Neural crest cell (in vitro differentiated cells): ENCODE results near the gene PHOSPHO2. TPM values are rescaled to one million over a fixed set of nuclear protein-coding genes. Genes with fewer than 3 reads are reported as not detected.

Experiments used
- DNase-seq: peaks from one replicate; pipeline ENCODE4 v3.0.0; 2021; ENCODE audit warnings: low read depth, mixed read lengths, low spot score
- H3K27ac Mint-ChIP-seq: one replicate; pipeline ENCODE4 v1.8.0; 2021; ENCODE audit warnings: mild to moderate bottlenecking, mixed read lengths; ENCODE audit not compliant: unreplicated experiment
- H3K27me3 Mint-ChIP-seq: 2 replicates; pipeline ENCODE4 v1.8.0; 2021; ENCODE audit warnings: low read depth, mild to moderate bottlenecking, mixed read lengths
- H3K36me3 Mint-ChIP-seq: 2 replicates; pipeline ENCODE4 v1.8.0; 2021; ENCODE audit warnings: low read depth, mild to moderate bottlenecking, mixed read lengths
- H3K4me1 Mint-ChIP-seq: 2 replicates; pipeline ENCODE4 v1.8.0; 2021; ENCODE audit warnings: mixed read lengths
- H3K4me3 Mint-ChIP-seq: one replicate; pipeline ENCODE4 v1.8.0; 2021; ENCODE audit warnings: mild to moderate bottlenecking, mixed read lengths
- H3K9me3 Mint-ChIP-seq: 2 replicates; pipeline ENCODE4 v1.8.0; 2021; ENCODE audit warnings: mixed read lengths
- total RNA-seq: library from RNA; stranded (reverse); gene quantifications from 2 replicates; pipeline ENCODE4 v1.2.1, GENCODE V29; 2021
- TF ChIP-seq, protein P1 (sequence below): fragments of 200-600 bp; sonication (generic); conservative IDR thresholded peaks from 2 replicates; pipeline ENCODE4 v1.5.0; 2021; ENCODE audit warnings: antibody characterized with exemption, mild to moderate bottlenecking

The PHOSPHO2 gene
- total RNA-seq, 1 donor from 2014 or later = 8.3 TPM

DNA sequence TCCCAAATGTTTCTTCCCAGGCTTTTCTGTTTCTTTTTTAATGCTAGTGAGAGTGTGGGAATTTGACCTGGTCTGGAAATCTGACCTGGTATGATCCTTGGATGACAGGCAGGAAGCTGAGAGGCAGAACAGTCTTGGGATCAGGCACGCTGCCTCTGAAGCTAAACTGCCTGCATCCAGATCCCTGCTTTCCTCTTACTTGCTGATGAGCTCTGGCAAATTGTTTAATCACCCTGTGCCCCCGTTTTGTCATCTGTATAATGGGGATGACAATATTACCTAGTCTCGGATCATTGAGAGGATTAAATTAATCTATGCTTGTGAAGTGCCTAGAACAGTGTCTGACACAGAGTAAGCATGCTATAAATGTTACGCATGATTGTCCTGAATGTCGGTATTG is 42.6 kb downstream of the PHOSPHO2 start:
- Mint-ChIP-seq H3K4me3 (peak overlapping the region; percentile 95), H3K4me1 (peaks cover 58% of the 10 kb centered on the region), H3K9me3 (peaks cover 7% of the 10 kb centered on the region), H3K36me3 (peaks cover 17% of the 10 kb centered on the region), H3K27me3 (peaks cover 11% of the 10 kb centered on the region), H3K27ac (peak overlapping the region; percentile 45)
- DNase-seq = no peak
- TF ChIP-seq, protein P1, sequence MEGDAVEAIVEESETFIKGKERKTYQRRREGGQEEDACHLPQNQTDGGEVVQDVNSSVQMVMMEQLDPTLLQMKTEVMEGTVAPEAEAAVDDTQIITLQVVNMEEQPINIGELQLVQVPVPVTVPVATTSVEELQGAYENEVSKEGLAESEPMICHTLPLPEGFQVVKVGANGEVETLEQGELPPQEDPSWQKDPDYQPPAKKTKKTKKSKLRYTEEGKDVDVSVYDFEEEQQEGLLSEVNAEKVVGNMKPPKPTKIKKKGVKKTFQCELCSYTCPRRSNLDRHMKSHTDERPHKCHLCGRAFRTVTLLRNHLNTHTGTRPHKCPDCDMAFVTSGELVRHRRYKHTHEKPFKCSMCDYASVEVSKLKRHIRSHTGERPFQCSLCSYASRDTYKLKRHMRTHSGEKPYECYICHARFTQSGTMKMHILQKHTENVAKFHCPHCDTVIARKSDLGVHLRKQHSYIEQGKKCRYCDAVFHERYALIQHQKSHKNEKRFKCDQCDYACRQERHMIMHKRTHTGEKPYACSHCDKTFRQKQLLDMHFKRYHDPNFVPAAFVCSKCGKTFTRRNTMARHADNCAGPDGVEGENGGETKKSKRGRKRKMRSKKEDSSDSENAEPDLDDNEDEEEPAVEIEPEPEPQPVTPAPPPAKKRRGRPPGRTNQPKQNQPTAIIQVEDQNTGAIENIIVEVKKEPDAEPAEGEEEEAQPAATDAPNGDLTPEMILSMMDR = no peak

GRCh38 chr2:169738566-169739229 is 44.4 kb downstream of the PHOSPHO2 start:
- Mint-ChIP-seq H3K27ac (no peak overlapping the region), H3K27me3 (no peaks in the 10 kb centered on the region), H3K36me3 (peaks cover 19% of the 10 kb centered on the region), H3K4me3 (peak overlapping the region; percentile 76), H3K4me1 (peaks cover 50% of the 10 kb centered on the region), H3K9me3 (peaks cover 7% of the 10 kb centered on the region)
- DNase-seq = no peak
- TF ChIP-seq, protein P1 = no peak

DNA sequence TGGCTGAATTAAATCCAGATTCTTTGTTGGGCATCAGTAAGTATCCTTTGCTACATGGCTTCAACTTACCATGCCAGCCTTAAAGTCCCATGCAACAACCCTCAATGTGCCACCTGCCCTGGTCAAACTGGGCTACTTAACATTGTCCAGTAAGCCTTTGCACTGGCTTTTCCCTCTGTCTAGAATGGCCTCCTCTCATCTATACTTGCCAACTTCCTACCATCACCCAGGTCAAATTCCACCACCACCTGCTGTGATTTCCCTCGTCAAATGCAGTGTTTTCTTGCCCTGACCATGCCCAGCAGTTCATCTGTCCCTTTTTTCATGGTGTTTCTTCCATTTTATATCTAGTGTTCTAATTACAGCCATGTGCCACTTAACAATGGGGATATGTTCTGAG is 45.1 kb downstream of the PHOSPHO2 start:
- Mint-ChIP-seq H3K4me3 (peak overlapping the region; percentile 76), H3K9me3 (peaks cover 7% of the 10 kb centered on the region), H3K36me3 (peaks cover 23% of the 10 kb centered on the region), H3K27ac (no peak overlapping the region), H3K4me1 (peaks cover 50% of the 10 kb centered on the region), H3K27me3 (no peaks in the 10 kb centered on the region)
- DNase-seq = no peak
- TF ChIP-seq, protein P1 = no peak

GRCh38 chr2:169743549-169743948 is 49.3 kb downstream of the PHOSPHO2 start:
- DNase-seq = no peak
- H3K27me3 Mint-ChIP-seq = no peaks in the 10 kb centered on the region
- peaks cover 39% of the 10 kb centered on the region for H3K36me3 Mint-ChIP-seq
- peaks cover 7% of the 10 kb centered on the region for H3K9me3 Mint-ChIP-seq
- H3K4me1 Mint-ChIP-seq = peaks cover 25% of the 10 kb centered on the region
- H3K27ac Mint-ChIP-seq = no peak overlapping the region
- H3K4me3 Mint-ChIP-seq = no peak overlapping the region
- TF ChIP-seq, protein P1 = no peak

DNA sequence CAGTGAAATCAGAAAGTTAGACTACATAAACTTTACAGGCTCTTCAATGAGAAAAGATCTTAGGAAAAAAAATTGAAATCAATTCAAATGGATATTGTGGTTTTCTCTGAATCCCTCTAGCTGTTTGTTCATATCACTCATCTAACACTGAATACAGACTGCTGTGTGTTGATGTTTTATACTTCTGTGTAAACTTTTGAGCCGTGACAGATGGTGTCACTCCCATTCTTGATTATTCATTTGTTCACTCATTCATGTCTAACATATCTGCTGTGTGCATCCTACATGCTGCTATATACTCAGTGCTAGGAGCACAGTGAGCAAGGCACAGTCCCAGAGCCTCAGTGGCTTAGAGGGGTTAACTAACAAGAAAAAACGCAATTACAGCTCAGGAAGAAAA is 52.0 kb downstream of the PHOSPHO2 start:
- H3K9me3 Mint-ChIP-seq = peaks cover 3% of the 10 kb centered on the region

More for the DNA sequence above, 52.0 kb downstream of the PHOSPHO2 start:
- DNase-seq = no peak
- H3K4me1 Mint-ChIP-seq = peaks cover 8% of the 10 kb centered on the region
- H3K27ac Mint-ChIP-seq = peak overlapping the region; percentile 2
- H3K27me3 Mint-ChIP-seq = no peaks in the 10 kb centered on the region
- H3K36me3 Mint-ChIP-seq = peaks cover 32% of the 10 kb centered on the region
- TF ChIP-seq, protein P1 = no peak
- no peak overlapping the region for H3K4me3 Mint-ChIP-seq
